GM21515 (cell line): Measurements from ENCODE around the gene PTPRG.

Experiments
- ATAC-seq: cut with Tn5 transposase; IDR thresholded peaks from one replicate; pipeline ENCODE4 v1.9.1; 2021; ENCODE audit not compliant: unreplicated experiment

PTPRG gene

GRCh38 chr3:61983479-61983878 lies 422.1 kb downstream of the PTPRG start:
- no peak for ATAC-seq

GRCh38 chr3:61985020-61985419 lies 423.6 kb downstream of the PTPRG start:
- ATAC-seq: no peak

- no peak for ATAC-seq
Observed at GRCh38 chr3:61986473-61986872, 425.1 kb downstream of the PTPRG start.

GRCh38 chr3:61989681-61990080 lies 428.3 kb downstream of the PTPRG start:
- ATAC-seq: no peak

- ATAC-seq: no peak
Observed at GRCh38 chr3:61990327-61991027, 429.1 kb downstream of the PTPRG start.

- ATAC-seq: no peak
Observed at GRCh38 chr3:61991706-61992105, 430.3 kb downstream of the PTPRG start.

- ATAC-seq: no peak
Observed at GRCh38 chr3:61996366-61996765, 435.0 kb downstream of the PTPRG start.

- no peak for ATAC-seq
Observed at GRCh38 chr3:61997101-61997500, 435.7 kb downstream of the PTPRG start.

- ATAC-seq: no peak
Observed at GRCh38 chr3:62003835-62004234, 442.5 kb downstream of the PTPRG start.

- ATAC-seq: no peak
Observed at GRCh38 chr3:62007036-62007435, 445.7 kb downstream of the PTPRG start.

GRCh38 chr3:62010989-62011388 lies 449.6 kb downstream of the PTPRG start:
- ATAC-seq: no peak

- no peak for ATAC-seq
Observed at GRCh38 chr3:62011666-62012065, 450.3 kb downstream of the PTPRG start.

- ATAC-seq: no peak
Observed at GRCh38 chr3:62013951-62014350, 452.6 kb downstream of the PTPRG start.

GRCh38 chr3:62015111-62015510 lies 453.7 kb downstream of the PTPRG start:
- ATAC-seq: no peak

GRCh38 chr3:62019906-62020305 lies 458.5 kb downstream of the PTPRG start:
- ATAC-seq: no peak

GRCh38 chr3:62020706-62021105 lies 459.3 kb downstream of the PTPRG start:
- no peak for ATAC-seq

GRCh38 chr3:62022312-62022711 lies 460.9 kb downstream of the PTPRG start:
- ATAC-seq: no peak

GRCh38 chr3:62024882-62025281 lies 463.5 kb downstream of the PTPRG start:
- ATAC-seq: no peak

- no peak for ATAC-seq
Observed at GRCh38 chr3:62025913-62026312, 464.5 kb downstream of the PTPRG start.

GRCh38 chr3:62027241-62027640 lies 465.9 kb downstream of the PTPRG start:
- ATAC-seq: no peak

GRCh38 chr3:62027796-62028195 lies 466.4 kb downstream of the PTPRG start:
- no peak for ATAC-seq

- ATAC-seq: no peak
Observed at GRCh38 chr3:62028236-62028635, 466.9 kb downstream of the PTPRG start.

GRCh38 chr3:62032738-62033137 lies 471.4 kb downstream of the PTPRG start:
- ATAC-seq: no peak
